IMR-90 (cell line): ENCODE results near the gene MYO1D. TPM values are rescaled to one million over a fixed set of nuclear protein-coding genes. Genes with fewer than 3 reads are reported as not detected.

ENCODE experiments used
- ATAC-seq: fragments of 200-7000 bp; cut with Tn5 transposase; 2 replicates; pipeline ENCODE4 v1.9.1; 2020; ENCODE audit warnings: low read depth, mild to moderate bottlenecking, moderate library complexity
- BruUV-seq: library from RNA; stranded (reverse); fragments of 400-500 nt; replicated peaks from 2 replicates; lab custom pipeline; 2021; lab: Mats Ljungman, UMichigan
- CTCF ChIA-PET: fragments of 300-600 bp; formaldehyde crosslinking; extraction: SDS; loops from one replicate; lab custom pipeline; 2021; ENCODE audit warnings: antibody characterized with exemption; lab: Yijun Ruan, JAX
- POLR2A ChIA-PET: fragments of 300-600 bp; sonication (Branson Sonifier 250); formaldehyde crosslinking; loops from one replicate; lab custom pipeline; 2022; ENCODE audit warnings: antibody characterized with exemption; ENCODE audit not compliant: unreplicated experiment; lab: Charles Lee
- DNase-seq: peaks from one replicate; pipeline ENCODE4 v3.0.0; 2013
- H2AFZ ChIP-seq: replicated peaks from 2 replicates; pipeline ENCODE3; 2013; ENCODE audit warnings: low read length, mild to moderate bottlenecking; ENCODE audit not compliant: poor library complexity
- H2AK5ac ChIP-seq: 2 replicates; pipeline ENCODE4 v1.6.1; 2013; ENCODE audit warnings: low read depth, low read length, inconsistent platforms
- H2AK9ac ChIP-seq: replicated peaks from 2 replicates; pipeline ENCODE3; 2013; ENCODE audit warnings: mild to moderate bottlenecking, low read depth, low read length, moderate library complexity; ENCODE audit not compliant: poor library complexity
- H2BK120ac ChIP-seq: 2 replicates; pipeline ENCODE4 v1.6.1; 2013; ENCODE audit warnings: low read depth, low read length, inconsistent platforms
- H2BK15ac ChIP-seq: 3 replicates; pipeline ENCODE4 v1.6.1; 2013; ENCODE audit warnings: low read depth, low read length, inconsistent platforms
- H2BK20ac ChIP-seq: 2 replicates; pipeline ENCODE4 v1.6.1; 2013; ENCODE audit warnings: low read depth, mild to moderate bottlenecking, inconsistent platforms, low read length, moderate library complexity
- H2BK5ac ChIP-seq: 2 replicates; pipeline ENCODE4 v1.6.1; 2013; ENCODE audit warnings: mild to moderate bottlenecking, low read depth, low read length, inconsistent platforms; ENCODE audit not compliant: poor library complexity, severe bottlenecking
- H3K14ac ChIP-seq: replicated peaks from 2 replicates; pipeline ENCODE4 v1.6.1; 2013; ENCODE audit warnings: low read depth, low read length, inconsistent platforms
- H3K18ac ChIP-seq: 2 replicates; pipeline ENCODE4 v1.6.1; 2013; ENCODE audit warnings: low read depth, low read length, control low read depth
- H3K23ac ChIP-seq: 2 replicates; pipeline ENCODE4 v1.6.1; 2013; ENCODE audit warnings: low read depth, low read length, inconsistent platforms
- H3K27ac ChIP-seq: 2 replicates; pipeline ENCODE4 v1.5.1; 2013; ENCODE audit warnings: mild to moderate bottlenecking, control low read depth, low read length; ENCODE audit not compliant: insufficient read depth
- H3K27me3 ChIP-seq: 2 replicates; pipeline ENCODE4 v1.6.1; 2013; ENCODE audit warnings: low read length; ENCODE audit not compliant: control insufficient read depth, insufficient read depth
- H3K36me3 ChIP-seq: 2 replicates; pipeline ENCODE4 v1.6.1; 2013; ENCODE audit warnings: low read length, mixed read lengths; ENCODE audit not compliant: control insufficient read depth, insufficient read depth
- H3K4ac ChIP-seq: 2 replicates; pipeline ENCODE4 v1.6.1; 2013; ENCODE audit warnings: low read depth, low read length, inconsistent platforms
- H3K4me1 ChIP-seq: 2 replicates; pipeline ENCODE4 v1.6.1; 2013; ENCODE audit warnings: low read length, mixed read lengths; ENCODE audit not compliant: control insufficient read depth, insufficient read depth
- H3K4me2 ChIP-seq: 2 replicates; pipeline ENCODE4 v1.6.1; 2013; ENCODE audit warnings: low read depth, mild to moderate bottlenecking, control low read depth, low read length, moderate library complexity
- H3K4me3 ChIP-seq: 2 replicates; pipeline ENCODE4 v1.5.1; 2013; ENCODE audit warnings: low read depth, mild to moderate bottlenecking, control low read depth, low read length, moderate library complexity; ENCODE audit not compliant: insufficient read depth
- H3K56ac ChIP-seq: 2 replicates; pipeline ENCODE4 v1.6.1; 2013; ENCODE audit warnings: low read length, inconsistent platforms; ENCODE audit not compliant: insufficient read depth; ENCODE audit errors: extremely low read depth
- H3K79me1 ChIP-seq, 2 experiments: 2 replicates each; pipeline ENCODE4 v1.6.1; 2013; ENCODE audit warnings: low read length in 2 of 2, inconsistent platforms in 1 of 2, low read depth in 1 of 2
- H3K9ac ChIP-seq: 2 replicates; pipeline ENCODE4 v1.6.1; 2013; ENCODE audit warnings: low read depth, low read length, control low read depth
- H3K9me1 ChIP-seq: 2 replicates; pipeline ENCODE4 v1.6.1; 2013; ENCODE audit warnings: low read length, inconsistent platforms; ENCODE audit not compliant: insufficient read depth
- H3K9me3 ChIP-seq: 2 replicates; pipeline ENCODE4 v1.6.1; 2013; ENCODE audit warnings: low read length; ENCODE audit not compliant: control insufficient read depth, insufficient read depth
- H4K20me1 ChIP-seq: 2 replicates; pipeline ENCODE4 v1.6.1; 2013; ENCODE audit warnings: low read length, inconsistent platforms; ENCODE audit not compliant: insufficient read depth
- H4K5ac ChIP-seq: 2 replicates; pipeline ENCODE4 v1.6.1; 2013; ENCODE audit warnings: mild to moderate bottlenecking, low read depth, low read length, control low read depth
- H4K8ac ChIP-seq, 2 experiments: 2 replicates each; pipeline ENCODE4 v1.6.1; 2013; ENCODE audit warnings: low read depth in 2 of 2, low read length in 2 of 2, control low read depth in 1 of 2, inconsistent platforms in 1 of 2
- H4K91ac ChIP-seq: 2 replicates; pipeline ENCODE4 v1.6.1; 2013; ENCODE audit warnings: low read depth, low read length, inconsistent platforms; ENCODE audit not compliant: insufficient read depth
- BHLHE40 ChIP-seq: fragments of 150-350 bp; IDR thresholded peaks from 2 replicates; pipeline ENCODE4 v1.6.1; 2016; ENCODE audit warnings: mild to moderate bottlenecking, low read depth, low read length
- FOS ChIP-seq: fragments of 150-350 bp; IDR thresholded peaks from 2 replicates; pipeline ENCODE4 v1.6.1; 2016; ENCODE audit warnings: low read depth, low read length
- MAFK ChIP-seq: IDR thresholded peaks from 2 replicates; pipeline ENCODE4 v1.6.1; 2012; ENCODE audit warnings: low read depth, low read length, improper control_type of control experiment
- MAZ ChIP-seq: IDR thresholded peaks from 2 replicates; pipeline ENCODE4 v1.6.1; 2012; ENCODE audit warnings: low read depth, mild to moderate bottlenecking, low read length, improper control_type of control experiment, moderate library complexity, borderline replicate concordance
- NFE2L2 ChIP-seq: fragments of 150-350 bp; IDR thresholded peaks from 2 replicates; pipeline ENCODE4 v1.6.1; 2016; ENCODE audit warnings: low read depth, mild to moderate bottlenecking, low read length
- POLR2A ChIP-seq: IDR thresholded peaks from 2 replicates; pipeline ENCODE4 v1.6.1; 2012; ENCODE audit warnings: mild to moderate bottlenecking, low read depth, low read length
- RCOR1 ChIP-seq: IDR thresholded peaks from 2 replicates; pipeline ENCODE4 v1.6.1; 2012; ENCODE audit warnings: mild to moderate bottlenecking, low read length, improper control_type of control experiment; ENCODE audit not compliant: insufficient replicate concordance
- RFX5 ChIP-seq: IDR thresholded peaks from 2 replicates; pipeline ENCODE4 v1.8.0; 2012; ENCODE audit warnings: low read depth, mild to moderate bottlenecking, low read length, moderate library complexity
- SMC3 ChIP-seq: fragments of 150-350 bp; IDR thresholded peaks from 2 replicates; pipeline ENCODE4 v1.6.1; 2016; ENCODE audit warnings: low read depth, mild to moderate bottlenecking, antibody characterized with exemption, low read length, moderate library complexity
- WGBS, 2 experiments: methylation state at CpG; one replicate each; pipeline versions ENCODE4 v1.1.5 to v1.1.7; 2013; ENCODE audit warnings: missing lambda C conversion rate in 2 of 2; ENCODE audit not compliant: insufficient read length in 1 of 2; ENCODE audit errors: extremely low coverage in 2 of 2; 5-methylcytosine and 5-hydroxymethylcytosine counted together
- dilution Hi-C: fragments of 300-500 bp; cut with HindIII; formaldehyde crosslinking; loops from one replicate; pipeline ENCODE4 v1.14.3; 2018; ENCODE audit warnings: low sequenced_read_pairs; ENCODE audit not compliant: unreplicated experiment
- in situ Hi-C: fragments of 300-500 bp; cut with MboI; formaldehyde crosslinking; loops from 3 replicates; pipeline ENCODE4 v1.14.3; 2019; ENCODE audit warnings: low sequenced_read_pairs, inconsistent platforms, mixed read lengths
- intact Hi-C: fragments of 100-400 bp; cut with micrococcal nuclease; formaldehyde crosslinking; loops from 2 replicates; pipeline ENCODE4 v1.10.0; 2022
- polyA plus RNA-seq, 3 experiments: library from polyadenylated mRNA; depleted of rRNA; stranded (reverse); fragments of >200 nt; gene quantifications; 2 replicates each; pipeline ENCODE4 v1.2.3, GENCODE V29; 2012; ENCODE audit warnings: low replicate concordance in 1 of 3
- total RNA-seq: library from RNA; depleted of rRNA; stranded (reverse); fragments of >200 nt; gene quantifications from 2 replicates; pipeline ENCODE4 v1.2.3, GENCODE V29; 2012
- TF ChIP-seq, protein P1 (sequence below): fragments of 150-350 bp; IDR thresholded peaks from 2 replicates; pipeline ENCODE4 v1.6.1; 2016; ENCODE audit warnings: low read depth, mild to moderate bottlenecking, low read length, moderate library complexity, borderline replicate concordance
- TF ChIP-seq, protein P2 (sequence below): conservative IDR thresholded peaks from 2 replicates; pipeline ENCODE4 v1.5.1; 2012; ENCODE audit warnings: mild to moderate bottlenecking, low read depth, low read length, improper control_type of control experiment
- TF ChIP-seq, protein P3 (sequence below): fragments of 150-350 bp; IDR thresholded peaks from 2 replicates; pipeline ENCODE4 v1.6.1; 2017; ENCODE audit warnings: mild to moderate bottlenecking, antibody characterized with exemption, low read length, low read depth

The MYO1D gene
- total and polyA plus RNA-seq, 2 of the 4 experiments (the other 2 are of a cell fraction), result 0.63 to 0.90 TPM

DNA sequence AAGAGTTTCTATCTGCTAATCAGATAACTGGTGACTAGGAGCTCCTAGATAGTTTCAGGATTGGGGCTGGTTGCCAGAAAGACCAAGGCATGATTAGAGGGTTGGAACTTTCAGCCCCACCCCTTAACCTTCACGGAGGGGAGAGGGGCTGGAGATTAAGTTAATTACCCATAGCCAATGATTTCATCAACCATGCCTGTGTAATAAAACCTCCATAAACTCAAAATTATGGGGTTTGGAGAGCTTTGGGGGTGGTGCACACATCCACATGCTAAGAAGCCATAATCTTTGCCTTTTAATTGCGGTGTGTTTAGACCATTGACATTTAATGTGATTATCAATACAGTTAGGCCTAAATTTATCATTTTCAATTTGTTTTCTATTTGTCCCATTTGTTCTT, 228.5 kb downstream of the MYO1D start:
- Histone ChIP-seq H3K27ac (no peak overlapping the region), H2AK5ac (no peak overlapping the region), H3K9me3 (no peaks in the 10 kb centered on the region), H3K4me2 (no peak overlapping the region), H4K5ac (no peak overlapping the region), H3K4ac (no peak overlapping the region), H4K8ac (no peak overlapping the region), H3K4me3 (no peak overlapping the region), H3K9ac (no peak overlapping the region), H2BK20ac (no peak overlapping the region), H3K4me1 (no peaks in the 10 kb centered on the region), H3K56ac (no peak overlapping the region), H3K79me1 (no peaks in the 10 kb centered on the region), H4K20me1 (no peaks in the 10 kb centered on the region), H2AFZ (no peak overlapping the region), H2BK5ac (no peak overlapping the region), H3K23ac (no peak overlapping the region), H3K36me3 (no peaks in the 10 kb centered on the region), H2BK120ac (no peak overlapping the region), H4K91ac (no peak overlapping the region), H3K27me3 (no peaks in the 10 kb centered on the region), H2BK15ac (no peak overlapping the region), H3K9me1 (no peaks in the 10 kb centered on the region), H3K18ac (no peak overlapping the region), H3K14ac (no peak overlapping the region), H2AK9ac (no peak overlapping the region)
- ChIA-PET CTCF (interaction anchor here (0.5 to 1.5 kb wide), 2 partner anchors 11 to 46 kb away, joined by 3 to 5 read pairs; no protein-coding TSS in a partner anchor), POLR2A (no interaction called here)
- TF ChIP-seq RFX5 (no peak), POLR2A (no peak), FOS (no peak), BHLHE40 (no peak), MAZ (no peak), NFE2L2 (no peak), SMC3 (no peak), RCOR1 (no peak), MAFK (no peak)
- TF ChIP-seq, protein P1, sequence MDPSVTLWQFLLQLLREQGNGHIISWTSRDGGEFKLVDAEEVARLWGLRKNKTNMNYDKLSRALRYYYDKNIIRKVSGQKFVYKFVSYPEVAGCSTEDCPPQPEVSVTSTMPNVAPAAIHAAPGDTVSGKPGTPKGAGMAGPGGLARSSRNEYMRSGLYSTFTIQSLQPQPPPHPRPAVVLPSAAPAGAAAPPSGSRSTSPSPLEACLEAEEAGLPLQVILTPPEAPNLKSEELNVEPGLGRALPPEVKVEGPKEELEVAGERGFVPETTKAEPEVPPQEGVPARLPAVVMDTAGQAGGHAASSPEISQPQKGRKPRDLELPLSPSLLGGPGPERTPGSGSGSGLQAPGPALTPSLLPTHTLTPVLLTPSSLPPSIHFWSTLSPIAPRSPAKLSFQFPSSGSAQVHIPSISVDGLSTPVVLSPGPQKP, result no peak
- TF ChIP-seq, protein P2, sequence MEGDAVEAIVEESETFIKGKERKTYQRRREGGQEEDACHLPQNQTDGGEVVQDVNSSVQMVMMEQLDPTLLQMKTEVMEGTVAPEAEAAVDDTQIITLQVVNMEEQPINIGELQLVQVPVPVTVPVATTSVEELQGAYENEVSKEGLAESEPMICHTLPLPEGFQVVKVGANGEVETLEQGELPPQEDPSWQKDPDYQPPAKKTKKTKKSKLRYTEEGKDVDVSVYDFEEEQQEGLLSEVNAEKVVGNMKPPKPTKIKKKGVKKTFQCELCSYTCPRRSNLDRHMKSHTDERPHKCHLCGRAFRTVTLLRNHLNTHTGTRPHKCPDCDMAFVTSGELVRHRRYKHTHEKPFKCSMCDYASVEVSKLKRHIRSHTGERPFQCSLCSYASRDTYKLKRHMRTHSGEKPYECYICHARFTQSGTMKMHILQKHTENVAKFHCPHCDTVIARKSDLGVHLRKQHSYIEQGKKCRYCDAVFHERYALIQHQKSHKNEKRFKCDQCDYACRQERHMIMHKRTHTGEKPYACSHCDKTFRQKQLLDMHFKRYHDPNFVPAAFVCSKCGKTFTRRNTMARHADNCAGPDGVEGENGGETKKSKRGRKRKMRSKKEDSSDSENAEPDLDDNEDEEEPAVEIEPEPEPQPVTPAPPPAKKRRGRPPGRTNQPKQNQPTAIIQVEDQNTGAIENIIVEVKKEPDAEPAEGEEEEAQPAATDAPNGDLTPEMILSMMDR, result no peak
- TF ChIP-seq, protein P3, sequence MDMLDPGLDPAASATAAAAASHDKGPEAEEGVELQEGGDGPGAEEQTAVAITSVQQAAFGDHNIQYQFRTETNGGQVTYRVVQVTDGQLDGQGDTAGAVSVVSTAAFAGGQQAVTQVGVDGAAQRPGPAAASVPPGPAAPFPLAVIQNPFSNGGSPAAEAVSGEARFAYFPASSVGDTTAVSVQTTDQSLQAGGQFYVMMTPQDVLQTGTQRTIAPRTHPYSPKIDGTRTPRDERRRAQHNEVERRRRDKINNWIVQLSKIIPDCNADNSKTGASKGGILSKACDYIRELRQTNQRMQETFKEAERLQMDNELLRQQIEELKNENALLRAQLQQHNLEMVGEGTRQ, result no peak
- dilution Hi-C loops, result no loop called here
- no CpG with 5 or more reads among the region's 2 CpGs for WGBS, 2 experiments
- DNase-seq (no peak), ATAC-seq (no peak)
- no TSS peak for BruUV-seq
- in situ Hi-C loops, result no loop called here
- intact Hi-C loops, result no loop called here
